Measurements from ENCODE around the gene ELFN2. TPM values are rescaled to one million over a fixed set of nuclear protein-coding genes. Genes with fewer than 3 reads are reported as not detected.

The ELFN2 gene
- polyA plus RNA-seq, 1 donor from 2014 or later = 4.4 TPM

DNA sequence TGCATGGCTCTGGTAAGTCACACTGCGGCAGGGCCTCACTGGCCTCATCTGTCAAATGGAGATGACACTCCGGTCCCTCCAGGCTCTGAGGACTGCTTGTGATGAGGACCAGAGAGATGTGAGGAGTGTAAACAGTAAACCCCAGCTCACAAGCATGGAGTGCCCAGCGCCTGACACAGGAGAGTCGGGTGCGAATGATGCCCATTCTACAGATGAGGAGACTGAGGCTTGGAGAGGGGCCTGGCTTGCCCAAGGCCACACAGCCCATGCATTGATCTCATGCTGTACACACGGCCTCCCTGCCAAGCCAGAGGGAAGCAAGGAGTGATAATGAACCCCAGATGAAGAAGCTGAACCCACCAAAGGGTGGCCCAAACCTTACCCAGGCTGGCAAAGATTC lies 37.2 kb downstream of the ELFN2 start:
- Histone ChIP-seq H3F3A (ENCODE audit: insufficient read depth, low read length, poor library complexity, severe bottlenecking) (no peaks in the 10 kb centered on the region), H3K36me3 (ENCODE audit: insufficient read depth, low read length) (no peaks in the 10 kb centered on the region), H3K79me2 (replicated peaks; ENCODE audit: insufficient read depth, low read length) (no peaks in the 10 kb centered on the region), H3K27ac (ENCODE audit: low read length) (no peak overlapping the region), H3K4me3 (ENCODE audit: low read length) (no peak overlapping the region), H3K27me3 (ENCODE audit: insufficient read depth, low read depth, low read length) (no peaks in the 10 kb centered on the region), H3K9me3 (ENCODE audit: low read length) (no peaks in the 10 kb centered on the region), H4K20me1 (ENCODE audit: insufficient read depth) (no peaks in the 10 kb centered on the region), H3K4me2 (ENCODE audit: low read length) (no peak overlapping the region), H3K9ac (ENCODE audit: low read length) (no peak overlapping the region), H2AFZ (ENCODE audit: low read depth, low read length) (no peak overlapping the region), H3K9me2 (ENCODE audit: insufficient read depth, low read length) (no peaks in the 10 kb centered on the region)
- TF ChIP-seq SMC3 (conservative IDR thresholded peaks at IDR 0.05; ENCODE audit: poor library complexity) (no peak), EZH2 (IDR thresholded peaks at IDR 0.05; ENCODE audit: borderline replicate concordance, insufficient read depth, low read length, poor library complexity, severe bottlenecking) (no peak), EP300 (conservative IDR thresholded peaks at IDR 0.05; ENCODE audit: poor library complexity, severe bottlenecking) (no peak), TAF1 (IDR thresholded peaks at IDR 0.05; ENCODE audit: low read depth) (no peak)
- TF ChIP-seq, protein P1, sequence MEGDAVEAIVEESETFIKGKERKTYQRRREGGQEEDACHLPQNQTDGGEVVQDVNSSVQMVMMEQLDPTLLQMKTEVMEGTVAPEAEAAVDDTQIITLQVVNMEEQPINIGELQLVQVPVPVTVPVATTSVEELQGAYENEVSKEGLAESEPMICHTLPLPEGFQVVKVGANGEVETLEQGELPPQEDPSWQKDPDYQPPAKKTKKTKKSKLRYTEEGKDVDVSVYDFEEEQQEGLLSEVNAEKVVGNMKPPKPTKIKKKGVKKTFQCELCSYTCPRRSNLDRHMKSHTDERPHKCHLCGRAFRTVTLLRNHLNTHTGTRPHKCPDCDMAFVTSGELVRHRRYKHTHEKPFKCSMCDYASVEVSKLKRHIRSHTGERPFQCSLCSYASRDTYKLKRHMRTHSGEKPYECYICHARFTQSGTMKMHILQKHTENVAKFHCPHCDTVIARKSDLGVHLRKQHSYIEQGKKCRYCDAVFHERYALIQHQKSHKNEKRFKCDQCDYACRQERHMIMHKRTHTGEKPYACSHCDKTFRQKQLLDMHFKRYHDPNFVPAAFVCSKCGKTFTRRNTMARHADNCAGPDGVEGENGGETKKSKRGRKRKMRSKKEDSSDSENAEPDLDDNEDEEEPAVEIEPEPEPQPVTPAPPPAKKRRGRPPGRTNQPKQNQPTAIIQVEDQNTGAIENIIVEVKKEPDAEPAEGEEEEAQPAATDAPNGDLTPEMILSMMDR (IDR thresholded peaks at IDR 0.05; ENCODE audit: poor library complexity, severe bottlenecking) = no peak

DNA sequence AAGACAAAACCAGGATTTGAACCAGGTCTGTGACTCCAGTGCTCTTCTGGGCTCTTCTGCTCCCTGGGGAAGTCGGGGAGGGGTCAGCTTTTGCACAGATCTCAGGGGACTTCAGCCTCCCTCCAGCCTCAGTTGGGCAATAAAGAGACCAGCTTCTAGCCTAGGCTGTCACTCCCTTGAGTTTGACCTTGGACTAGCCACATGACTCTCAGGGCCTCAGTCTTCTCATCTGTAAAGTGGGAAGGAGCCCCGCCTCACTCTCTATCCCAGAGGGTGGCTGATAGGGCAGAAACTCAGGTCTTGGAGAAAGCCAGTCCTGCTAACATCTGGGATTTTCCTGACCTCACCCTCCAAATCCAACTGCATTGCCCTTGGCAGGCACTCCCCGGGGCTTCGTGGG lies 38.7 kb downstream of the ELFN2 start:
- no peaks in the 10 kb centered on the region for H4K20me1 ChIP-seq (ENCODE audit: insufficient read depth)
- H3K4me3 ChIP-seq (ENCODE audit: low read length) = no peak overlapping the region
- H3K36me3 ChIP-seq (ENCODE audit: insufficient read depth, low read length) = no peaks in the 10 kb centered on the region
- H3K9ac ChIP-seq (ENCODE audit: low read length) = no peak overlapping the region
- H3K9me3 ChIP-seq (ENCODE audit: low read length) = no peaks in the 10 kb centered on the region
- TF ChIP-seq RAD21 (conservative IDR thresholded peaks at IDR 0.05) (no peak), POLR2AphosphoS5 (IDR thresholded peaks at IDR 0.05) (no peak), EP300 (conservative IDR thresholded peaks at IDR 0.05; ENCODE audit: poor library complexity, severe bottlenecking) (no peak), MXI1 (conservative IDR thresholded peaks at IDR 0.05; ENCODE audit: poor library complexity, severe bottlenecking) (no peak), TAF1 (IDR thresholded peaks at IDR 0.05; ENCODE audit: low read depth) (no peak), EZH2 (IDR thresholded peaks at IDR 0.05; ENCODE audit: borderline replicate concordance, insufficient read depth, low read length, poor library complexity, severe bottlenecking) (no peak), SMC3 (conservative IDR thresholded peaks at IDR 0.05; ENCODE audit: poor library complexity) (no peak)
- TF ChIP-seq, protein P1 (IDR thresholded peaks at IDR 0.05; ENCODE audit: poor library complexity, severe bottlenecking) = no peak
- TF ChIP-seq, protein P2, sequence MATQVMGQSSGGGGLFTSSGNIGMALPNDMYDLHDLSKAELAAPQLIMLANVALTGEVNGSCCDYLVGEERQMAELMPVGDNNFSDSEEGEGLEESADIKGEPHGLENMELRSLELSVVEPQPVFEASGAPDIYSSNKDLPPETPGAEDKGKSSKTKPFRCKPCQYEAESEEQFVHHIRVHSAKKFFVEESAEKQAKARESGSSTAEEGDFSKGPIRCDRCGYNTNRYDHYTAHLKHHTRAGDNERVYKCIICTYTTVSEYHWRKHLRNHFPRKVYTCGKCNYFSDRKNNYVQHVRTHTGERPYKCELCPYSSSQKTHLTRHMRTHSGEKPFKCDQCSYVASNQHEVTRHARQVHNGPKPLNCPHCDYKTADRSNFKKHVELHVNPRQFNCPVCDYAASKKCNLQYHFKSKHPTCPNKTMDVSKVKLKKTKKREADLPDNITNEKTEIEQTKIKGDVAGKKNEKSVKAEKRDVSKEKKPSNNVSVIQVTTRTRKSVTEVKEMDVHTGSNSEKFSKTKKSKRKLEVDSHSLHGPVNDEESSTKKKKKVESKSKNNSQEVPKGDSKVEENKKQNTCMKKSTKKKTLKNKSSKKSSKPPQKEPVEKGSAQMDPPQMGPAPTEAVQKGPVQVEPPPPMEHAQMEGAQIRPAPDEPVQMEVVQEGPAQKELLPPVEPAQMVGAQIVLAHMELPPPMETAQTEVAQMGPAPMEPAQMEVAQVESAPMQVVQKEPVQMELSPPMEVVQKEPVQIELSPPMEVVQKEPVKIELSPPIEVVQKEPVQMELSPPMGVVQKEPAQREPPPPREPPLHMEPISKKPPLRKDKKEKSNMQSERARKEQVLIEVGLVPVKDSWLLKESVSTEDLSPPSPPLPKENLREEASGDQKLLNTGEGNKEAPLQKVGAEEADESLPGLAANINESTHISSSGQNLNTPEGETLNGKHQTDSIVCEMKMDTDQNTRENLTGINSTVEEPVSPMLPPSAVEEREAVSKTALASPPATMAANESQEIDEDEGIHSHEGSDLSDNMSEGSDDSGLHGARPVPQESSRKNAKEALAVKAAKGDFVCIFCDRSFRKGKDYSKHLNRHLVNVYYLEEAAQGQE (IDR thresholded peaks at IDR 0.05; ENCODE audit: borderline replicate concordance) = no peak
- H2AFZ ChIP-seq (ENCODE audit: low read depth, low read length) = no peak overlapping the region
- H3K9me2 ChIP-seq (ENCODE audit: insufficient read depth, low read length) = no peaks in the 10 kb centered on the region
- no peak overlapping the region for H3K27ac ChIP-seq (ENCODE audit: low read length)
- H3K4me2 ChIP-seq (ENCODE audit: low read length) = no peak overlapping the region
- no peaks in the 10 kb centered on the region for H3K27me3 ChIP-seq (ENCODE audit: insufficient read depth, low read depth, low read length)
- no peaks in the 10 kb centered on the region for H3K79me2 ChIP-seq (replicated peaks; ENCODE audit: insufficient read depth, low read length)
- no peaks in the 10 kb centered on the region for H3F3A ChIP-seq (ENCODE audit: insufficient read depth, low read length, poor library complexity, severe bottlenecking)

Data from neural cell (in vitro differentiated cells).